ES-I3 (cell line): ENCODE measurements around the gene PATJ.
A peak's percentile ranks its signal among the peaks of the same experiment; 100 is the strongest.
"Not testable (repeated sequence)": the region's sequence is repeated elsewhere in the genome, so short reads cannot be mapped to it uniquely, and the experiment has no call there.

Experiments used
- H3K36me3 ChIP-seq: 2 replicates; pipeline ENCODE4 v1.6.1; 2013; ENCODE audit warnings: mild to moderate bottlenecking, low read length, control low read depth, moderate library complexity; ENCODE audit not compliant: insufficient read depth
- H3K4me1 ChIP-seq: 2 replicates; pipeline ENCODE4 v1.6.1; 2013; ENCODE audit warnings: mild to moderate bottlenecking, control low read depth, low read length; ENCODE audit not compliant: insufficient read depth
- H3K9ac ChIP-seq: 2 replicates; pipeline ENCODE4 v1.6.1; 2013; ENCODE audit warnings: low read depth, mild to moderate bottlenecking, low read length, moderate library complexity
- H3K9me3 ChIP-seq: 2 replicates; pipeline ENCODE4 v1.6.1; 2013; ENCODE audit warnings: mild to moderate bottlenecking, low read length, moderate library complexity; ENCODE audit not compliant: control insufficient read depth, insufficient read depth

Gene PATJ

DNA sequence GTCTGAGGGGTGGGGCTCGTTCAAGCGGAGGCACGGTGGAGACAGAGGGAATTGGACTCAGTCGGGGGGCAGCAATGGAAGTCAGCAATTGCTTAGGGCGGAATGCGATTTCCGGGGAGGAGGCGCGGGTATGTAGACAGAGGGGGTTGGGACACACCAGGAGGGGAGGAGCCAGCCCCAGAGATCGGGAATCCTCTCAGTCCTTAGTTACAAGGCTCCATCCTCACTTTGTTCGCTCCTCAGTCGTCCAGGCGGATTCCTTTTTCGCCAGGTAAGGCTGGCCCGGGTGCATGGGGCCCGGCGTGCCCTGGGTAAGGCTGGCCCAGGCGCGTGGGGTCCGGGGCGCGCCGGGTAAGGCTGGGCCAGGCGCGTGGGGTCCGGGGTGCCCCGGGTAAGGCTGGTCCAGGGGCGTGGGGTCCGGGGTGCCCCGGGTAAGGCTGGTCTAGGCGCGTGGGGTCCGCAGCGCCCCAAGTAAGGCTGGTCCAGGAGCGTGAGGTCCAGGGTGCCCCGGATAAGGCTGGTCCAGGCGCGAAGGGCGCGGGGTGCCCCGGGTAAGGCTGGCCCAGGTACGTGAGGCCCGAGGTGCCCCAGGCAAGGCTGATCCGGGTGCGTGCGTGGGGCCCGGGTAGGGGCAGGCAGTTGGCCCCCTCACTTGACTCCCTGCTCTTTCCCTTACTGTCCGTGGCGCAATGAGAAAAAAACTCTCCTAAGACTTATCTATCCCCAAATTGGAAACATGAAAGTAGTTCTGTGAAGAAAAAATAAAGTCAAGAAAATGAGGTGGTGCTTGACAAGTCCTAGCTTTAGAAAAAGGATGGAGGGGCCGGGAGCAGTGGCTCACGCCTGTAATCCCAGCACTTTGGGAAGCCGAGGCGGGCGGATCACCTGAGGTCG, 452.6 kb downstream of the PATJ start, which contains the start of gene L1TD1:
Gene L1TD1 (plus strand): TSS at position 199 of the 894 bp plus-strand sequence. CDS start 11,780 bp downstream, outside the sequence.
- H3K36me3 ChIP-seq, result peaks cover 27% of the 10 kb centered on the region
- no peaks in the 10 kb centered on the region for H3K9me3 ChIP-seq
- peaks cover 13% of the 10 kb centered on the region for H3K4me1 ChIP-seq
- peak within 1 kb of the TSS; percentile 97 for H3K9ac ChIP-seq

DNA sequence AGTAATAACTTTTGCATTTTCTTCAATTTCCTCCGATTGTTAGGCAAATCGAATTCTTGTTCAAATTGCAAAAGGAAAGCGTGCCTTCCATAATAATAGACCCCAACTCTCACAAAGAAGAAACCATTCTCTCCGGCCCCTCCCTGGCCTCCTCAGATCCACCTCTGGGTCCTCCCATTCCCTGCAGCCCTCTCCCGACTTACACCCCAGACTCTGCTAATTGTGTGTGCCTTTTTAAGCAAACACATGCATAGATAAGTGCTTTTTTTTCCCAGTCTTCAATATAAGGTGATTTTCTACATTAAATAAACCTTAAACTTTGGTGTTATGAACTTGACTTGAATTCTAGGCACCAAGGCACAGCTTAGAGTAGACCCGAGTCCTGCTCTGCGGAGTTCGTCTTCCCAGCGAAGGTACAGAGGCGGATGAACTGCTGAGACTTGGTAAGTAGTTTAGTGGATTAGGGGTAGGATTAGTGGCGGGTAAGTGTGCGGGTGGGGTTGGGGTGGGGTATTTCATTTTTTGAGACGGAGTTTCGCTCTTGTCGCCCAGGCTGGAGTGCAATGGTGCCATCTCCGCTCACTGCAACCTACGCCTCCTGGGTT, 453.9 kb downstream of the PATJ start:
- no peaks in the 10 kb centered on the region for H3K9me3 ChIP-seq
- peaks cover 31% of the 10 kb centered on the region for H3K36me3 ChIP-seq
- H3K4me1 ChIP-seq, result peaks cover 13% of the 10 kb centered on the region
- peak overlapping the region; percentile 97 for H3K9ac ChIP-seq

DNA sequence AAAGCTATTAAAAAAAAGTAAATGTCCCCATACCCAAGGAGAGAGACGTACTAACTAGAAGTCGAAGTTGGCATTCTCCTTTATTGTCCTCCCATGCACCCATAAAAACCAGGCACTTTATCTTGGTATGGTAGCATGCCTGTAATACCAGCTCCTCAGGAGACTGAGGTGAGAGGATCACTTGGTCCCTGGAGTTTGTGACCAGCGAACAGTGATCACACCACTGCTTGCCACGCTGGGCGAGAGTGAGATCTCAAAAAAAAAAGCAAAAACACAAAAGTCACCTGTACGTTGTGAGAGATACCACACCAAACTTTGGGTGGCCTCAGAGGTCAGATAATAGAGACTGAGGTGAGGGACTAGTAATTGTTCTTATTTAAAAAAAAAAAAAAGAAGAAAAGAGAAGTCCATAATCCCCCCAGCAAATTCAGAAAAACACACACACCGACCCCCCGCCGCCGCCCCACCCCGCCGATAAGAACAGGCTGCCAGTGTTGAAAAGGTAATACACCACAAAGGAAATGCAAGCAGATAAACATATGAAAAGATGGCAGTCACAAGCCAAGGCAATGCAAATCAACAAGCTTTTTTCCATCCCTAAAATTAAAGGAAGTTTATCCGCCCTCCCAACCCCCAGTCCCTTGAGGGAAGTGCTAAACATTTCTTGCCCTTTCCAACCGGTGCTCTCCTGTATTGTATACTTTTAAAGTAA, 455.9 kb downstream of the PATJ start:
- peaks cover 9% of the 10 kb centered on the region; the same call in 1 of the 2 replicates for H3K4me1 ChIP-seq
- peaks cover 38% of the 10 kb centered on the region for H3K36me3 ChIP-seq
- peak overlapping the region; percentile 53 for H3K9ac ChIP-seq
- no peaks in the 10 kb centered on the region; the same call in 1 of the 2 replicates for H3K9me3 ChIP-seq

DNA sequence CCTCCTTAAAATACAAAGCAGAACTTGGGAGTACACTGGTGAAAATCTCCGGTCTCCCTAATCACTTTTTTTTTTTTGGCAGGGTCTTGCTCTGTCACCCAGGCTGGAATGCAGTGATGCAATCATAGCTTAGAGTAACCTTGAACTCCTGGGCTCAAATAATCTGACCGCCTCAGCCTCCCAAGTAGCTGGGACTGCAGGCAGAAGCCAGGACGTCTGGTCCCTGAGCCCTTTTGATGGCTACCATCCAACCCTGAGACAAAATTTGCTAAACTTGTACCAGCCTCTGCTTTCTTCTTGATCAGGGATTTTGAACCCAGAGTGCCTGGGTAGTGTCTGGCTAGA, 456.5 kb downstream of the PATJ start:
- H3K9ac ChIP-seq, result peak overlapping the region; percentile 53

DNA sequence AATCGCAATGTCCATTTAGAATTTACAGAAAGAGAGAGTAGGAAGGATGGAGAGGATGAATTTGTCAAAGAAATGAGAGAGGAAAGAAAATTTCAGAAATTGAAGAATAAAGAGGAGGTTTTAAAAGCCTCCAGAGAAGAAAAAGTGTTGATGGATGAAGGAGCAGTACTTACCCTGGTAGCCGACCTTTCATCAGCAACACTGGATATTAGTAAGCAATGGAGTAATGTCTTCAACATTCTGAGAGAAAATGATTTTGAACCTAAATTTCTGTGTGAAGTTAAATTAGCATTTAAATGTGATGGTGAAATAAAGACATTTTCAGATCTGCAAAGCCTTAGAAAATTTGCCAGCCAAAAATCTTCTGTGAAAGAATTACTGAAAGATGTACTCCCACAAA, 464.9 kb downstream of the PATJ start:
- Histone ChIP-seq H3K4me1 (no peaks in the 10 kb centered on the region), H3K9ac (no peak overlapping the region), H3K9me3 (no peaks in the 10 kb centered on the region; the same call in 1 of the 2 replicates), H3K36me3 (peaks cover 63% of the 10 kb centered on the region)

More for the DNA sequence above, 456.5 kb downstream of the PATJ start:
- H3K9me3 ChIP-seq, result no peaks in the 10 kb centered on the region; the same call in 1 of the 2 replicates
- peaks cover 9% of the 10 kb centered on the region; the same call in 1 of the 2 replicates for H3K4me1 ChIP-seq
- H3K36me3 ChIP-seq, result peaks cover 43% of the 10 kb centered on the region

DNA sequence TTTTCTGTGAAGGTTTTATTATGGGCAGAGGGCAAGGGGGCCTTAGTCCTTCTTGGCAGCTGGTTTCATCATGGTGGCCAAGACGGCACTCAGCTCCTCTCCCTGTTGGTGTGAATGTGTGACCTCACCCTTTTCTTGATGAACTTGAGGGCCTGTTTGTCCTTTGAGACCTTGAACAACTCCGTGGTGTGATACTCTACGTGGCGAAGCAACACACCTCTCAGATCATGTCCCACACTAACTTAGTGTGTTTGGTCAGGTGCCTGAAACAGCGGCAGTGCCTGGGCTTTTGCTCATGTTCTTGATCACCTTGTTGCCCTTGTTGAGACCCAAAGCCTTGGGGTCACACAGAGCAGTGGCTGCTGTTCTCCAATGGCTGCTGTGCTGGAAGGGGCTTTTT, 465.8 kb downstream of the PATJ start:
- H3K9me3 ChIP-seq, result no peaks in the 10 kb centered on the region
- no peak overlapping the region for H3K9ac ChIP-seq
- peaks cover 61% of the 10 kb centered on the region for H3K36me3 ChIP-seq
- H3K4me1 ChIP-seq, result no peaks in the 10 kb centered on the region

DNA sequence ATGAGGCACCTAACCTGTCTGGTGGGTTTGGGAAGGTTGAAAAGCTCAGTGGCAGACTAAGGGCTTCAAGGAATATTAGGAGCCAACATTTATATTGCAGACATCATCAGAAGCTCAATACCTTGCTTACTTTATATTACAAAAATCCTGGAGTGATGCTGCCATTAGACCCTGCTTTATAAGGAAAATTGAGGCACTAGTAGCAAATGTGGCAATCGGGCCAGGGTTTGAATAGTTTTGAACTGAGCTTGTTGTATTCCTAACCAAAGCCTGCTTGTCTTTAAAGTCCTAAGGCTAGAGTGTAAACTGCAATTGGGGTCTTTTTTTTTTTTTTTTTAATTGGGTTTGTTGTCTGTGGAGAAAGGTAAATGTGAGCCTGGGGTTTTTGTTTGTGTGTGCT, 466.7 kb downstream of the PATJ start:
- H3K9ac ChIP-seq, result no peak overlapping the region
- H3K36me3 ChIP-seq, result peaks cover 52% of the 10 kb centered on the region
- H3K4me1 ChIP-seq, result no peaks in the 10 kb centered on the region
- H3K9me3 ChIP-seq, result no peaks in the 10 kb centered on the region

DNA sequence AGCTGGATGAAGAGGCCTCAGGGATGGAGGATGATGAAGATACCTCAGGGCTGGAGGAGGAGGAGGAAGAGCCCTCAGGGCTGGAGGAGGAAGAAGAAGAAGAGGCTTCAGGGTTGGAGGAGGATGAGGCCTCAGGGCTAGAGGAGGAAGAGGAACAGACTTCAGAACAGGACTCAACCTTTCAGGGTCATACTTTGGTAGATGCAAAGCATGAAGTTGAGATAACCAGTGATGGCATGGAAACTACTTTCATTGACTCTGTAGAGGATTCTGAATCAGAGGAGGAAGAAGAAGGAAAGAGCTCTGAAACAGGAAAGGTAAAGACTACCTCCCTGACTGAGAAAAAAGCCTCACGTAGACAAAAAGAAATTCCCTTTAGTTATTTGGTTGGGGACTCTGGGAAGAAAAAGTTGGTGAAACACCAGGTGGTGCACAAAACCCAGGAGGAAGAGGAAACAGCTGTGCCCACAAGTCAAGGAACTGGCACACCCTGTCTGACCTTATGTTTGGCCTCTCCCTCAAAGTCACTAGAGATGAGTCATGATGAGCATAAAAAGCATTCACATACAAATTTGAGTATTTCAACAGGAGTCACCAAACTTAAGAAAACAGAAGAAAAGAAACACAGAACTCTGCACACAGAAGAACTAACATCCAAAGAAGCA, 467.8 kb downstream of the PATJ start:
- Histone ChIP-seq H3K36me3 (peaks cover 45% of the 10 kb centered on the region), H3K9me3 (no peaks in the 10 kb centered on the region), H3K4me1 (no peaks in the 10 kb centered on the region), H3K9ac (no peak overlapping the region)

DNA sequence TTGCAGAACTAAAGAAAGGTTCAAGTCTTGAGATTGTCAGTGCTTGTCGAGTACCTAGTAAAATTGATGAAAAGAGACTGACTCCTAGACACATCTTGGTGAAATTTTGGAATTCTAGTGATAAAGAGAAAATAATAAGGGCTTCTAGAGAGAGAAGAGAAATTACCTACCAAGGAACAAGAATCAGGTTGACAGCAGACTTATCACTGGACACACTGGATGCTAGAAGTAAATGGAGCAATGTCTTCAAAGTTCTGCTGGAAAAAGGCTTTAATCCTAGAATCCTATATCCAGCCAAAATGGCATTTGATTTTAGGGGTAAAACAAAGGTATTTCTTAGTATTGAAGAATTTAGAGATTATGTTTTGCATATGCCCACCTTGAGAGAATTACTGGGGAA, 468.7 kb downstream of the PATJ start:
- Histone ChIP-seq H3K36me3 (peaks cover 40% of the 10 kb centered on the region), H3K4me1 (no peaks in the 10 kb centered on the region), H3K9ac (no peak overlapping the region), H3K9me3 (no peaks in the 10 kb centered on the region)

DNA sequence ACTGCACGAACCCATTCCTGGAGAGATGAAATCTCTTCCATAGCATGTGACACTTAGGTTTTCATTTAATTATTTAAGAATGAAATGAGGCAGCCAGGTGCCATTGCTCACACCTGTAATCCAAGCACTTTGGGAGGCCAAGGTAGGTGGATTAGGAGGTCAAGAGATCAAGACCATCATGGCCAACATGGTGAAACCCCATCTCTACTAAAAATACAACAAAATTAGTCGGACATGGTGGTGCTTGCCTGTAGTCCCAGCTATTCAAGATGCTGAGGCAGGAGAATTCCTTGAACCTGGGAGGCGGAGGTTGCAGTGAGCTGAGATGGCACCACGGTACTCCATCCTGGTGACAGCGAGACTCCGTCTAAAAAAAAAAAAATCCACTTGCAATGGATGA, 470.1 kb downstream of the PATJ start:
- no peaks in the 10 kb centered on the region for H3K9me3 ChIP-seq
- H3K9ac ChIP-seq, result no peak overlapping the region
- H3K4me1 ChIP-seq, result no peaks in the 10 kb centered on the region
- peaks cover 40% of the 10 kb centered on the region for H3K36me3 ChIP-seq

DNA sequence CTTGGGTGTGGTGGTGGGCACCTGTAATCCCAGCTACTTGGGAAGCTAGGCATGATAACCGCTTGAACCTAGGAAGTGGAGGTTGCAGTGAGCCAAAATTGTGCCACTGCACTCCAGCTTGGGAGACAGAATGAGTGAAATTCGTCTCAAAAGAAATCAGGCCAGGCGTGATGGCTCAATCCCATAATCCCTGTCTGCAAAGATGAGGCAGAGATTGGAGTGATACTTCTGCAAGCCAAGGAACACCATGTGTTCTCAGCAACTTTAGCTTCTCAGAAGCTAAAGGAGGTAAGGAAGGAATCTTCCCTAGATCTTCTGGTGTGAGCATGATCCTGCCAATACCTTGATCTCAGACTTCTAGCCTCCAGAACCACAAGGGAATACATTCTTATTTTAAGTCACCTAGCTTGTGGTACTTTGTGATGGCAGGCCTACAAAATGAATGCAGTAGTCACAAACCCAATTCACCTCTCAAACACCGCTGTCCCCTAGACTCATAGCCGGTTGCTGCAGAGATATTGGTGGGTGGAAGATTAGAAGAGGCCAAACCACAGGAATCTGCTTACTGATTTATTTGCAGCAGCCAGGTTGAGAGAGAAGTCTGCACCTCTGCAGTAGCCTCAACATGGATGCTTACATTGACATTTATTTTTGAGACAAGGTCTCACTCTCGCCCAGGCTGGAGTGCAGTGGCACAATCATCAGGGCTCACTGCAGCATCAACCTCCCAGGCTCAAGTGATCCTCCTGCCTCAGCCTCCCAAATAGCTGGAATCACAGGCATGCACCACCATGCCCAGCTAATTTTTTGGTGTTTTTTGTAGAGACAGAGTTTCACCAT, 471.0 kb downstream of the PATJ start:
- Histone ChIP-seq H3K9me3 (no peaks in the 10 kb centered on the region), H3K36me3 (peaks cover 37% of the 10 kb centered on the region), H3K9ac (no peak overlapping the region), H3K4me1 (no peaks in the 10 kb centered on the region)

DNA sequence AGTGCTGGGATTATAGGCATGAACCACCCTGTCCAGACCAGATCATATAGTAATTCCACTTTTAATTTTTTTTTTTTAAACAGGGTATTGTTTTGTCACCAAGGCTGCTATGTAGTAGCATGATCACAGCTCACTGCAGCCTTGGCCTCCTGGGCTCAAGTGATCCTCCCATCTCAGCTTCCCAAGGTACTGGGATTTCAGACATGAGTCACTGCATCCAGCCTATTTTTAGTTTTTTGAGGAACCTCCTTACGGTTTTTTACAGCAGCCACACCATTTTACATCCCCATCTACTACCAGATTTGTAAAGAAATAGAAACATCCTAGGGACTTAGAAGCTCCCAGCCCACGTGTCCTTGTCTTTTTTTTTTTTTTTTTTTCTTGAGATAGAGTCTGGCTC, 476.3 kb downstream of the PATJ start:
- Histone ChIP-seq H3K9ac (no peak overlapping the region), H3K36me3 (peaks cover 4% of the 10 kb centered on the region; the same call in 1 of the 2 replicates), H3K9me3 (no peaks in the 10 kb centered on the region), H3K4me1 (no peaks in the 10 kb centered on the region)

DNA sequence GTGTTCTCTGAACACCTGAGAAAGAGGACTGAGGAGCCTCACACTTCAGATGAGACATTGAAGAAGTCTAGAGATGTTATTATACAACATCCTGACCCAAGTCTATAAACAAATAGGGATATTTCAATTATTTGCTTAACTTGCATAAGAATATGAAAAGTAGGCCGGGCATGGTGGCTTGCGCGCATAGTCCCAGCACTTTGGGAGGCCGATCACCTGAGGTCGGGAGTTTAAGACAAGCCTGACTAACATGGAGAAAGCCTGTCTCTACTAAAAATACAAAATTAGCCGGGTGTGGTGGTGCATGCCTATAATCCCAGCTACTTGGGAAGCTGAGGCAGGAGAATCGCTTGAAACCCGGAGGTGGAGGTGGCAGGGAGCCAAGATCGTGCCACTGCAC, 478.2 kb downstream of the PATJ start:
- not testable (repeated sequence) for H3K9me3 ChIP-seq, H3K9ac ChIP-seq, H3K4me1 ChIP-seq, H3K36me3 ChIP-seq
